ENCODE results near the gene CORO6. TPM values are rescaled to one million over a fixed set of nuclear protein-coding genes. Genes with fewer than 3 reads are reported as not detected.

Gene CORO6
- total and polyA plus RNA-seq, 4 donors = 0.23 to 3.0 (median 0.59) TPM

GRCh38 chr17:29629839-29630238 is 7.1 kb upstream of the CORO6 start (continued):
- TF ChIP-seq REST (IDR thresholded peaks at IDR 0.05) = no peak

GRCh38 chr17:29628644-29629043 is 5.9 kb upstream of the CORO6 start:
- H3K36me3 ChIP-seq (ENCODE audit: control insufficient read depth in 4 of 4, insufficient read depth in 3 of 4, low read depth in 1 of 4, low read length in 3 of 4) = peaks cover 8 to 16% (median 12%) of the 10 kb centered on the region in 4 donors
- H3K4me3 ChIP-seq (ENCODE audit: low read depth in 1 of 3, low read length in 3 of 3) = no peak overlapping the region
- no peak for DNase-seq (ENCODE audit: low spot score)
- H3K9me3 ChIP-seq (ENCODE audit: control insufficient read depth in 4 of 4, low read length in 3 of 4) = no peaks in the 10 kb centered on the region
- H3K27me3 ChIP-seq (ENCODE audit: control insufficient read depth in 4 of 4, insufficient read depth in 4 of 4, low read length in 3 of 4) = no peaks in the 10 kb centered on the region
- 89% methylated on average over 2 of the region's 2 CpGs for WGBS
- H3K9ac ChIP-seq (ENCODE audit: low read depth in 1 of 2, low read length in 2 of 2) = no peak overlapping the region
- H3K27ac ChIP-seq (ENCODE audit: low read depth in 1 of 2, low read length in 2 of 2) = no peak overlapping the region
- TF ChIP-seq NR2F2 (IDR thresholded peaks at IDR 0.05) = no peak
- no peak for TF ChIP-seq MAX (IDR thresholded peaks at IDR 0.05)
- no peak for TF ChIP-seq FOXA1 (IDR thresholded peaks at IDR 0.05)
- no peak for TF ChIP-seq EGR1 (IDR thresholded peaks at IDR 0.05; ENCODE audit: low read depth in 2 of 2)
- no peak for TF ChIP-seq HNF4A (conservative IDR thresholded peaks at IDR 0.05)
- no peak for TF ChIP-seq ZBTB33 (IDR thresholded peaks at IDR 0.05)
- TF ChIP-seq CTCF (IDR thresholded peaks at IDR 0.05; ENCODE audit: low read depth, low read length, missing input control) = no peak
- no peak for TF ChIP-seq JUND (IDR thresholded peaks at IDR 0.05)
- TF ChIP-seq ATF3 (IDR thresholded peaks at IDR 0.05) = no peak
- no peak for TF ChIP-seq RAD21 (IDR thresholded peaks at IDR 0.05)
- TF ChIP-seq YY1 (IDR thresholded peaks at IDR 0.05) = no peak
- no peak for TF ChIP-seq HNF4G (IDR thresholded peaks at IDR 0.05)
- TF ChIP-seq FOXA2 (IDR thresholded peaks at IDR 0.05) = no peak
- TF ChIP-seq REST (IDR thresholded peaks at IDR 0.05) = no peak
- TF ChIP-seq SP1 (IDR thresholded peaks at IDR 0.05) = no peak
- TF ChIP-seq TAF1 (conservative IDR thresholded peaks at IDR 0.05) = no peak
- no peak for TF ChIP-seq RXRA (IDR thresholded peaks at IDR 0.05)
- no peak for TF ChIP-seq GABPA (IDR thresholded peaks at IDR 0.05 in 1 of 2, conservative IDR thresholded peaks at IDR 0.05 in 1 of 2)
- H3K4me1 ChIP-seq (ENCODE audit: control insufficient read depth in 4 of 4, insufficient read depth in 4 of 4, low read length in 3 of 4) = no peaks in the 10 kb centered on the region
